ENCODE results near the gene ZNF503.

The ZNF503 gene

DNA sequence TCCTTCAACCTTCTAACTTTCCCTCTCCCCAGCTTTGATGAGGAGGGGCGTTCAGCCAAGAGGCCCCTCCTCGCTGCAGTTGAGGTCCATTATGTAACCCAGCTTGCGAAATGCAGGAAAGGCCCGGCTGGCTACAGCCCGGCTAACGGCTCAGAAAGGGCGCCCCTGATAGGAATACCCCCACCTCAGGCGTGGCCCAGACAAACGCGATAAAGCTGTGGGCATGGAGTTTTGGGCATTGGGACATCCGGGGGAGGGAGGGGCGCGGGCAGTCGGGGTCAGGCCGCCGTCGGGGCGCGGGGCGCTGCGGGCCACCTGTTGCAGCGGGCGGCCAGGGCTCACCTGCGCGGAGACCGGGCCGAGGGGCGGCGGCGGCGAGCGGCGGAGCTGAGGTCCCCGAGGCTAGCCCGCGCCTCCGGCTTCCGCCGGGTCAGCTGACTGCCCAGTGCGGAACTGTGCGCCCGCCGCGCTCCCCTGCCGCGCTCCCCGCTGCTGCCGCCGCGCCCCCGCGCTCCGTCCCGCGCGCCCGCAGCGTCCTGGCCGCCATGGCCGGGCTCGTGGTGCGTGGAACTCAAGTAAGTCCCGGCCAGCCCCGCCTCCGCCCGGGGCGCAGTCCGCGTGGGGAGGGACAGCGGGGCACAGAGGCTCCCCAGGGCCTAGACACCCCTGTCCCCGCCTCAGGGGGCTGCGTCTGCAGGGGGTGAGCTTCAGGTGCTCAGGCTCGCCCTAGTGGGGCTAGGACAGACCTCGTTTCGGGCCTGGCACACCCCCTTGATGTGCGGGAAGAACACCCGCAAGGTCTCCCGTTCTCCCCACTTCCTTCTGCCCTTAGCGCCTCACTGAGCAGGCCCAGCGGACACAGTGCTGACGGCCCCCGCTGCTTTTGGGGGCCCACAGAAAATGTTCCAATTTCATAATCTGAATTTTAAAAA is 29.9 kb upstream of the ZNF503 start, which contains the start of gene LRMDA:
TSS of gene LRMDA (plus strand) at position 445 of the 932 bp plus-strand sequence.
- H3K4me3 ChIP-seq (ENCODE audit: low read depth, low read length) = peak within 1 kb of the TSS; percentile 20

DNA sequence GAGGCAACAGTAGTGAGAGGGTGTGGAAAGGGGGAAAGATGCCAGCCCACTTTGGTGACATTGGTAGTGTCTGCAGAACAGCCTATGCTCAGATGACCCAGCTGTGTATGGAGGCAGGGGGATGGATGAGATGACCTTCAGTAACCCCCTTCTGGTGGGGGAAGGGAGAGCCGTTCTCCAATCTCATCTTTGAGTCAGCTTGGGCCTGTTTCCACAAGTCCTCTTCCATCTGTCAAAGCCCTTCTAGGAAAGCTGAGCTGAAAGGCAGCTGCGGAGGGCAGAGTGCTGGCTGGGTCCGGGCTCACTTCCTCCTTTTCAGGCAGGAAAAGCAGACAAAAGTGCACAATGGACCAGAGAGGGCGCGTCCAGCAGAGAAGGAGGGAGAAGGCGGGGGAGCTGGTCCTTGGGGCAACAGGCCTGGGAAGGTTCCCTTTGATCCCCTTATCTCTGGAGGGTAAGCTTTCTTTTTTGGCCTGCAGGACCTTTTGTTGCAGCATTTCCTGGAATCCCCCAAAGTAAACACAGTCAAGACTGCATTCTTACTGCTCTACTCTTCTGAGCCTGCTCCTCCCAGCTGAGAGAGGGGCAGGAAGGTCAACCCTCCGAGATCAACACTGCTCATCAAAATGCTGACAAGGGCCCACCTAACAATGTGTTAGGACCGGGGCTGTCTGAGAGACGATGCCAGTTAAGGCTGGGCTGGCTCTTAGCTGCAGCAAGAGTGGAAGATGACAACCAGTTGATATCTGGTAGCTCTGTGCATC is 28.6 kb upstream of the ZNF503 start:
- H3K4me3 ChIP-seq (ENCODE audit: low read depth, low read length) = no peak overlapping the region

DNA sequence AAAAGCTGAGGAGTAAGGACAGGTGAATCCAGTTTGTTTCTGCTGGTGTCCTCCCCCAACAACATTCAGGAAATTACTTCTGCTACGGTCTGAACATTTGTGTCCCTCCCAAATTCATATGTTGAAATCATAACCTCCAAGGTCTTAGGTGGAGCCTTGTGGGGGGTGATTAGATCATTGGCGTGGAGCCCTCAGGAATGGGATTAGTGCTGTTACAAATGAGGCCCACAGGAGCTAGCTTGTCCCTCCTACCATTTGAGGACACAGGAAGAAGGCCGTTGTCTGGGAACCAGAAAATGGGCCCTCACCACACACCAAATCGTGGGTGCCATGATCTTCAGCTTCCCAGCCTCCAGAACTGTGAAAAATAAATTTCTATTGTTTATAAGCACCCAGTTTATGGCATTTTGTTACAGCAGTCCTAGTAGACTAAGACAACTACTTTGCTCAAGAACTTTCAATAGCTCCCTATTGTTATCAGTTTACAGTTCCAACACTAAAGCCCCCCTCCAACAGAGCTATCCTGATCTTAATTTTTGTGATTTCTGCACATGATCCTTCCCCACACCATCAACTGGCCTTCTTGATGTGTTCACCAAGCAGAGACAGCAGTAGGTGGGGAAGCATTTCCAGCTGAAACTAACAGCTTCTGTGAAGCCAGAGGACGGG is 27.7 kb upstream of the ZNF503 start:
- no peak overlapping the region for H3K4me3 ChIP-seq (ENCODE audit: low read depth, low read length)

DNA sequence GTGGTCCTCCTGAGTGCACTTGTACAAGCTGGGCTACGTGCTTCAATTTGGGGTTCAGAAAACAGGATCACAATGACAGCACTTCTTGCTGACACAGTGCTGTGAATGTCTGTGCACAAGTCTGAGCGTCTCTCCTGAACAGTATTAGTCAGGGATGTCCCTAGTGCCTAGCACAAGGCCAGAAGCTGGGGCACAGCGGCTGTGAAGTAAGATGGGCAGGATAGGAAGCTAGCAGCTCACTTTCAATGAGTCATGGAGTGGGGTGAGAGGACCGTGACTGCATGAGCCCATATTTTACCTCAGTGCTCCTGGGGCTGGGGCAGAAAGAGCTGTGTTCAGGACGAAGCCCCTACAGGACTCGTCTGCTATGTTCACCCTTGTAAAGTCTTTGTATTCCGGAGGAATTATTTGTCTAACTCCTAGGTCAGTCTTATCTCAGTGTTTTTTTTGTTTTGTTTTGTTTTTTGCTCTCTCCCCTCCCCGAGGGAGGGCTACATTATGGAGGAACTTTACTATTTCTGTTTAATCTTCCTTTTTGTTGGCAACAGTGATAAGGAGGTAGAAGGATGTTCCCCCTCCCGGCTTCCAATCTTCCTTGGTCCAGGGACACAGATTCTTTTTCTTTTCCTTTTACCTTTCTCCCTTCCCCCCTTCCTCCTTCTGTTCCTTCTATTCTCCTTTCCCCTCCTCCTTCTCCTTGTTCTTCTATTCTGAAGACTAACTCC is 27.0 kb upstream of the ZNF503 start:
- H3K4me3 ChIP-seq (ENCODE audit: low read depth, low read length) = no peak overlapping the region

DNA sequence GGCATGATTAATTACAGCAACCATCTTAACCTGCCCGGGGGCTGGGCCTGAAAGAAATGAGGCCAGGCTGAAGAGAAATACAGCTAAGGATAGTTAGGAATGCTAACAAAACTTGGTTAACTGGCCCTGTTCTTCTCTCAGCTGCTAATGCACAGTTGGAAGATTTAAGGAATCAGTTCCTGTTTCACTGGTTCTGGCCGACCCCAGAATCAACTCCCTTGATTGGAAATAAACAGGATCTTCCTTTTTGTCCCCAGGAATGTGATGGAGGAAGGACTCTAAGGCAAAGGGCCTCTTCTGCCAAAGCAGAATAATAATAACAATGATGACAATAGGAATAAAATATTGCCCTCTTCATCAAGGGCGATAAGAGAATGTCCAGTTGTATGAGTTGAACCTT is 26.4 kb upstream of the ZNF503 start:
- no peak overlapping the region for H3K4me3 ChIP-seq (ENCODE audit: low read depth, low read length)

DNA sequence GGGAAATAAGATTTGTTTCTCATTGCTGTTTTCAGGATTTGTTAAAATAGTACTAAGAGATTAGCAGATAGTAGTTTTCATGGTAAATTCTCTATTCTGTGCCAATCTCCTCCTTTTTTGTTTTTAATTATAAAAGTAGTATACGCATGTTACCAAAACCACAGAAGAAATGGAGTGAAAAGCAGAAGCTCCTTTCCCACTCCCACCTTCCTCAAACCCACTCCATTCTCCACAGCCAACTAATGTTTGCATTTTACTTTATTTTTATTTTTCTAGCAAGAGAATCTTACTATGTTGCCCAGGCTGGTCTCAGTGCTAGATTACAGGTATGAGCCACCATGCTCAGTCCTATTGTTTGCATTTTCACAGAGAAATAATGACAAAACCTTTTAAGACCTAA is 25.3 kb upstream of the ZNF503 start:
- no peak overlapping the region for H3K4me3 ChIP-seq (ENCODE audit: low read depth, low read length)

DNA sequence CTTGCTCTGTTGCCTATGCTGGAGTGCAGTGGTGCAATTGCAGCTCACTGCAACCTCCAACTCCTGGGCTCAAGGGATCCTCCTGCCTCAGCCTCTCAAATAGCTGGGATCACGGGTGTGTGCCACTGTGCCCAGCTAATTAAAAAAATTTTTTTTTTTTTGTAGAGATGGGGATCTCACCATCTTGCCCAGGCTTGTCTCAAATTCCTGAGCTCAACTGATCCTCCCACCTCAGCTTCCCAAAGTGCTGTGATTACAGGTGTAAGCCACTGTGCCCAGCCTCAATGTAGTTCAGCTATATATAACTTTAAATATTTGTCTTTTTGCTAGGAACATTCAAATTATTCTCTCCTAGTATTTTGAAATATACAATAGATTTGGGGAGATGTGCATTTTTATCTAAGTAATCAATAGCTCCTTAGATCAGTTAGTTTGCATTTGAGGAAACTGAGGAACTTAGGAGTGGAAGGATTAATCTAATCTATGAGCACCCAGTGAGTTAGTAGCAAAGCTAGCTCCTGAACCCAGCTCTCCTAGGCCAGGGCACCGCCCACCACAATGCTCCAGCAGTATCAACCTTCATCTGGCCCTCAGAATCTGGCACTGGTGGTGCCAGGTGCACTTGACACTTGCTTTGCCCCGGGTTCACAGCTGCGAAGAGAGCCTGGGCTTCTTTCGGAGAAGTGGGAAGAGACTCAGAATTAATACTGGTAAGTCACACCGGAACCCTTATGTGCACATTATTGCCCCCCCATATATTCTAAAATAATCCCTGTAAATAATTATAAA is 23.9 kb upstream of the ZNF503 start:
- H3K4me3 ChIP-seq (ENCODE audit: low read depth, low read length) = no peak overlapping the region

DNA sequence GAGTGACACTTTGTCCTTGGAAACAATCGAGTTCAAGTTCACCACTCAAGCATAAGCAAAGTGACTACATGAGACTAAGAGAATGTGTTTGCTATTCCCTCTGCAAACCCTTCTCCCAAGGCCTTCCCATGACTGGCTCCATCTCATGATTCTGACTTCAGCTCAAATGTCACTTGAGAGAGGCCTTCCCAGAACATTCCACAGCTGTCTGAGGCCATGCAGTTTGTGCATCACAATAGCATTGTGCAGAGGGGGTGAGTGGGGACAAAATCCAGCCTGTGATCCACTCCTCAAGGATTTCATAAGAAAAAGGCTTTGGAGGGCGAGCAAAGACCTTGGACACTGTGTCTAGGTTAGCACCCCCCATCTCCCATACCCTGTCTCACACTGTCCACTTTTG is 23.0 kb upstream of the ZNF503 start:
- H3K4me3 ChIP-seq (ENCODE audit: low read depth, low read length) = no peak overlapping the region

DNA sequence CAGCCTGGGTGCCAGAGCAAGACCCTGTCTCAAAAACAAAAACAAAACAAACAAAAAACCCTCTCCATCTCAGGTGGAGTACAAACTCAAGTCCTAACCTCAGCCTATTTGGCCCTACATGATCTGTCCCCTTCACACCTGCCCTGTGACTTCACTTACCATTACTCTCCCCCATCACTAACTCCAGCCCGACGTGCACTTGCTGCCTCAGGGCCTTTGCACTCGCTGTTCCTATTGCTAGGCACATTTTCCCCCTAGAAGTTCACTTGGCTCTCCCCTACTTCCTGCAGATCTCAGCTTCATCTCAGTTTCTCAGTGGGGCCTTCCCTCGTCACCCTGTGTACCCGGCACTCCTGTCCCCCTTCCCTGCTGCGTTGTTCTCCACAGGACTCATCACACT is 21.3 kb upstream of the ZNF503 start:
- no peak overlapping the region for H3K4me3 ChIP-seq (ENCODE audit: low read depth, low read length)

DNA sequence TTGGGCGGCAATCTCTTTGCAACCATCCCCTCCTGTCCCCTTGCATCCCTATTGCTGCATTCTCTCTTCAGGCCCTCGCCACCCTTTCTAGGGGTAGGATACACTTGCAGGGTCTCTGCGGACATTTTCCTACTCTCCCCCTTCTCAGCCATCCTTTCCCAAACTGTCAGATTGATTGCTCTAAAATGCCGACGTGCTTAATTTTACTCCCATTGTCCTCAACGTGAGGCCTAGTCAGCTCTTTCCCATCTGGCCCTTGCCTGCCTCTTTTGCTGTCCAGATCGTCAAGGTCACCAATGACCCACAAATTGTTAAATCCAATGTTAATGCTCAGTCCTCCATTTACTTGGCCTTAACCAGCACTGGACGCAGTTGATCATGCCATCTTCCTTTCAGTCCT is 17.1 kb upstream of the ZNF503 start:
- no peak overlapping the region for H3K4me3 ChIP-seq (ENCODE audit: low read depth, low read length)

DNA sequence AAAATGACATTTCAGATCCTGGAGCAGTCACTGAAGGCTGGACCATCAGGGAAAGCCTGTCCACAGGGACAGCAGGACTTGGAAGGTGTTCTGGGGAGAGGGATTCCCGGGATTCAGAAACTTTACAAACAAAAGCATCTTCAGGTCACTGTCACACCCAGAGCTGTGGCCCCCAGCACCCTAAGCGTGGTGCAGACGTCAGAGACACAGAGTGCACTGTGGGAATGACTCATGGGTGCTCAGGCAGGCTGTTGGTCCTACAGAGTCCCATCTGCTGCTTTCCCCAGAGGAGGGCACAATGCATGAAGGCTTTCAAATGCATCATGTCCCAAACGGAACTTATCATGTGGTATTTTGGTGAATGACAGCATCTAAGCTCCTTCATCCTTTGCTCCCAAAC is 16.7 kb upstream of the ZNF503 start:
- no peak overlapping the region for H3K4me3 ChIP-seq (ENCODE audit: low read depth, low read length)

DNA sequence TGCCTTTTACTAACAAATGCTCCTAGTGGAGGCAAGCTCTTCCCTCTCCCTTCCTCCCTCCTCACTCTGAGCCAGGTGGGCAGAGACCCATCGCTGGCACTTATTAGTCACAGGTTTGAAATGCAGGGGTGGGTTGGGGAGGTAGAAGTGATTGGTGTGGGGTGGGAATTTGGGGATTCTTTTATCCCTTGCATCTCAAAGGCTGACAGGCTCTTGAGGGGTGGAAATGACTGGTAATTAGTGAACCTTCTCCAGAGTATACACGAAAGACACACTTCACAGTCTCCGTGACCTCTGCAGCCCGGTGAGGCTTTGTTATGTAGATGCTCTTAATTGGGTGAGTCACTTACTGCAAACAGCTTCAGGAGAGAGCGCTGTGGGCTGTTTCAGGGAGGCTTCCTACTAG is 16.0 kb upstream of the ZNF503 start:
- H3K4me3 ChIP-seq (ENCODE audit: low read depth, low read length) = no peak overlapping the region

DNA sequence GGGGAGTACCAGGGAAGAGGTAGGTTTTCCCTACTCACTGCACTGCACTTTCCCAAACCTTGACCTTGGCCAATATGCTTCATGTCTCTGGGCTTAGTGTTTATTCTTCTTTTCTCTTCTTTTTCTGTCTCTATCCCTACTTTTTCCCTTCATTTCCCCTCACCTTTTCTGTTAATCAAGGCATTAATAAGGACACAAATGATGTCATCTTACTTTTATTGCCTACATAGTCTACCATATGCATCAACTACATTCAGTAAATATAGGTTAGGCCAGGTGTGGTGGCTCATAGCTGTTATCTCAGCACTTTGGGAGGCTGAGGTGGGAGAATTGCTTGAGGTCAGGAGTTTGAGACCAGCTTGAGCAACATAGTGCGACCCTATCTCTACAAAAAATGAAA is 13.0 kb upstream of the ZNF503 start:
- no peak overlapping the region for H3K4me3 ChIP-seq (ENCODE audit: low read depth, low read length)

DNA sequence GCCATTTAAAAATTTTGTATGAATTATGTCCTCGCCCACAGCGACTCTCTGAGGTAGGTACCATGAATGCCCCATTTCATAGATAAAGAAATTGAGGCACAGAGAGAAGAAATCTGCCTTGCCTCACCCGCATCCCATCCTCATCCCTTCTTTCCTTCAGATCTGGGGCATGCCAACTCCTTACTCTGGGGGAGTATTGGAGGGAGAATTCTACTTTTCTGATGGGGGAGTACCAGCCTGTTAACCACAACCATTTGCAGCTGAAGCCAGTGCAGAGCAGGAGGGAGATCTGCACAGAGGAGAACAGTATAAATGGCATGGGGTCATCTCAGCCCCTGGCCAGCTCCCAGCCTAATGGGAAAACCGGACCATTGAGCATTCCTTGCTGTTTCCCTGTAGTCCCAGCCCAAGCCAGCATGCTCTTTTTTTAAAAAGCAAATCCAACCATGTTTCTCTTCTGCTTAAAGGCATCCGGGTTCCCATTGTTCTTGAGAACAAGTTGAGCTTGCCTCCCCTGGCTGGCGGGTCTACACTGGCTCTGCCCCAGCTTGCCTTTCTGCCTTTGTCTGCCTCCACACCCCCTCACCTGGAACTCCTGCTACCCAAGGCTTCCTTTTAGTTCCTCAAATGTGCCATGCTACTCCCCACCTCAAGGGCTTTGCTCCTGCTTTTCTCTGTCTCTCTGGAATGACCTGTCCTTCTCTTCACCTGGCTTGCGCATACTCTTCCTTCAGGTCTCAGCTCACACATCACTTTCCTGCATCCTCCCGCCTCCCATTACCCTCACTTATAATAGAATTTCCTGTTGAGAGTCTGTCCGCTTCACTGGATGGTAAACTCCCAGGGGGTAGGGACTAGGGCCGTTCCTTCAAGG is 8.8 kb upstream of the ZNF503 start:
- no peak overlapping the region for H3K4me3 ChIP-seq (ENCODE audit: low read depth, low read length)

DNA sequence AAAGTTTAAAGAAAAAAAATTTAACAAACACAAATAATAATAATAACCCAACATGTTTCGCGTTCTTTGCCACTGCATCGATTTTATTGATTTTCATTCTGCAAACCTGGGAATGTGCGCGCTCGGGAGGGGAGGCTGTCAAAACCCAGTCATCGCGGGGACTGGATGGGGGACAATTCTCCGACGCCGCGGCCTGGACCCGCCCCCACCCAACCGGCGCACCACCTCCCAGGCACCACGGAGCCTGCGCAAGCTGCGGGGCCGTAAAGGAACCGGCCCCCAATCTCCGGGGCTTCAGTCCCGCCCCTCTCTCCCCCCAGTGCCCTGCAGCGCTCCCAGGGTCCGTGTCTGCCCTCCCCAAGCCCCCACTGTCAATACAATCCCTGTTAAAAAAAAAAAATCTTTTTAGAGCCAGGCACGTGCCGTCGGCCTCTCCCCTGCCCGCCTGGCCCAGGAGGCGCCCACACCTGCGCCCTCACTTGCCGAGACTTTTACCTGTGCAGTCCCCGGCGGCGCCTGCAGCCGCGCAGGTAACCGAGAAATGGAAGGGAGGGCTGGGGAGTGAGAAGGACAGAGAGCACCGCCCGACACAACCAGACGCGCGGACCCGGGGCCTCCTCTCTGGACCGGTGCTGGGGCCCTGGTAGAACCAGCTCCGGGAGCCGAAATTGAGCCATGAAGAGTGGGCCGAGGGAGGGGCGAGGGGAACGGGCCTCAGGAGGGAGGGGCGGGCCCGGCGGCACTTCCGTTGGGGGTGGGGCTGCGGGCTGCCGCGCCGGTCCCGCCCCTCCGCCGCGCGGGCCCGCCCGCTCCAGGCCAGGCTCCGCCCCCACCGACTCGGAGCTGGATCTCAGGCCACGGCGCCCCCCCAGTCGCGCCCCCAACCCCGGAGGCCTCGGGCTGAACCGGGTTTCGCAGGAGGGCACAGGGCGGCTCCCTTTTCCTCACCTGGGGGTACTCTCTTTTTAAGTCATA is 7.6 kb upstream of the ZNF503 start:
- peak overlapping the region; percentile 41 for H3K4me3 ChIP-seq (ENCODE audit: low read depth, low read length)

DNA sequence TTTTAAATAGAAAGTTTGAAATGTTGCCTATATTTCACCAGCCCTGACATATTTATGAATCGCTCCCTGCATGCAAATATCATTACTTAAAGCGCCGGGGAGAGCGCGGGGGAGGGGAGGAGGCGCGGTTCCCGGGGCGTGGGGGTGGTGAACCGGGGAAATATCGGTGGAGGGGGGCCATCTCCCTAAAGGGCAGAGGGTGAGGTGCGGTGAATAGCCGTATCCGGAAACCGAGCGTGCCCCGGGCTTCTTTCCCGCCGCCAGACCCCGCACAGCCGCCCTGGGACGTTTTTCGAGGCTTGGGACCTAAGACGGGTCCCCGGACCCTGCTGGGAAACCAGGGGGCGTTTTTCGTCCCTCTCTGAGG is 6.9 kb upstream of the ZNF503 start:
- H3K4me3 ChIP-seq (ENCODE audit: low read depth, low read length) = no peak overlapping the region

DNA sequence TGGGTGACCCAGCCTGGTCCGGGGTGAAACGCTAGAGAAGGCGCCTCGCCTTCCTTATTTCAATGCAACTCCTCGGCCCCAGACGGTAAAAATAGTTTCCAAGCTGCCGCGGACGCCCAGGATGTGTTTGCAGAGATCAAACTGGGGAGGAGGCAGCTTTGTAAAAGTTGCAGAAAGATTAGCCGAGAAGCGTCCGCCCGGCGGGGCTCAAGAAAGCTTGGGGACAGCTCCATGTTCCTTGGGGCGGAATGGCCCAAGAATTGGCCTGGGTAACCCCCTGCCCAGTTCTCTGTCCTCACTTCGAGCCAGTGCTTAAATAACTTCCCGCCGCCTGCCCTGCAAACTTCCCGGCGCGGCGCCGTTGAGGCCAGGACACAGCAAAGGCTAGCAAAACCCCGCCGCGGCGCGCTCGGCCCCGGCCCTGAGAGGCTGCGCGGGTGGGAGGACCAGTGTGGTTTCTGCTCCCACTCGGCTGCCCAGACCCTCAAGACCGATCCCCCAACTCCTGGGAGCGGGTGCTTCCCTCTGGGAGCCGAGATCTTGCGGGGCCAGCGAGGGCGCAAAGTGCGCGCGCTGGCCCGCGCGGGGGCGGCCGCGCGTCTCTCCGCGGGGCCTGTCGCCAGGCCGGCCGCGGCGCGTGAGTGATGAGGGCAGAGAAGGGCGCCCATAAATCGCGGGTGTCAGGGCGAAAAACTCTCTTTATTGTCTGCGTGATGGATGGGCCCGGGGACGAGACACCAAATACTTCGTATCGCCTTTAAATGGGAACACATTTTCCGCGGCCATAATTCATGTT is 6.3 kb upstream of the ZNF503 start:
- H3K4me3 ChIP-seq (ENCODE audit: low read depth, low read length) = no peak overlapping the region
